ENCODE data around the gene OSBPL1A.

The OSBPL1A gene

DNA sequence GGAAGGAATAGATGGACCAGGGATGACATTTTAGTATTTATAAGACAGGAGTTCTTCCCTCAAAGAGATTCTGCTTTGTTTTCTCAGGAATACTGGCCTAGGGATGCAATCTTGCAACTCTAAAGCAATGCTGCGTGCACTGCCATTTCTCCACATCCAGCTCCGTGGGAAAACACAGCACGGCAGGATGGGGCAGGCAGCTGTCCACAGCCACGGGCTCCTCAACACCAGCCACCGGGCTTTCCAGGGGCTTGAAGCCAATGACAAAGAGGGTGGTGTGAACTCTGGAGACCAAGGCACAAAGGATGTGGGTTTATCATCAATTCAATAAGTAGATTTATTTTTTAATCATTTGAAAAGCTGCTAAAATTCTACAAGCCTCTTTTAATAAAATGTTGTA lies 209.5 kb downstream of the OSBPL1A start:
- Histone ChIP-seq H3K27ac (ENCODE audit: low read depth, low read length) (no peak overlapping the region), H3K27me3 (ENCODE audit: low read length) (no peaks in the 10 kb centered on the region), H3K4me2 (ENCODE audit: low read depth, low read length, poor library complexity, severe bottlenecking) (no peak overlapping the region)

DNA sequence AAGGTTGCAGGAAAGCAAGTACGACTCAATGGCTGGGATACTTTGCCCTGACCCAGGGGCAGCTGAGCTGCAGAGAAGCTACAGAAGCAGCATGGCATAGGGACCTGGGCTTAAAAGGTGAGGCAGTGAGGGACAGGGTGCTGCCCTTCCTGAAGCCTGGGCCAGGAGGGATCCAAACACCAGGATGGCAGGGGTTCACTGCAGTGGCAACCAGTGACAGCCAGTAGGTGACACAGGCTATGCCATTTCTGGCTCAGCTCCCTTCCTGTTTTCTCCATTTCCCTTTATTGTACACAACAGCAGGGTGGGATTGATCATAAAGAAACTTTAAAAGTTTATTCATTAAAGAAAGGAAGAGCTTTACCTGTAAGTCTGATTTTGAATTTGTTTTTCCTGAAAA lies 209.9 kb downstream of the OSBPL1A start:
- H2AFZ ChIP-seq (ENCODE audit: low read depth, low read length, severe bottlenecking): no peak overlapping the region
- H3K9ac ChIP-seq (ENCODE audit: low read length): no peak overlapping the region
- H3K27ac ChIP-seq (ENCODE audit: low read depth, low read length): no peak overlapping the region
- TF ChIP-seq, protein P1, sequence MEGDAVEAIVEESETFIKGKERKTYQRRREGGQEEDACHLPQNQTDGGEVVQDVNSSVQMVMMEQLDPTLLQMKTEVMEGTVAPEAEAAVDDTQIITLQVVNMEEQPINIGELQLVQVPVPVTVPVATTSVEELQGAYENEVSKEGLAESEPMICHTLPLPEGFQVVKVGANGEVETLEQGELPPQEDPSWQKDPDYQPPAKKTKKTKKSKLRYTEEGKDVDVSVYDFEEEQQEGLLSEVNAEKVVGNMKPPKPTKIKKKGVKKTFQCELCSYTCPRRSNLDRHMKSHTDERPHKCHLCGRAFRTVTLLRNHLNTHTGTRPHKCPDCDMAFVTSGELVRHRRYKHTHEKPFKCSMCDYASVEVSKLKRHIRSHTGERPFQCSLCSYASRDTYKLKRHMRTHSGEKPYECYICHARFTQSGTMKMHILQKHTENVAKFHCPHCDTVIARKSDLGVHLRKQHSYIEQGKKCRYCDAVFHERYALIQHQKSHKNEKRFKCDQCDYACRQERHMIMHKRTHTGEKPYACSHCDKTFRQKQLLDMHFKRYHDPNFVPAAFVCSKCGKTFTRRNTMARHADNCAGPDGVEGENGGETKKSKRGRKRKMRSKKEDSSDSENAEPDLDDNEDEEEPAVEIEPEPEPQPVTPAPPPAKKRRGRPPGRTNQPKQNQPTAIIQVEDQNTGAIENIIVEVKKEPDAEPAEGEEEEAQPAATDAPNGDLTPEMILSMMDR (IDR thresholded peaks at IDR 0.05; ENCODE audit: insufficient read depth, low read length, poor library complexity, severe bottlenecking): no peak
- no peak for TF ChIP-seq EZH2phosphoT487 (conservative IDR thresholded peaks at IDR 0.05; ENCODE audit: low read length)
- no peaks in the 10 kb centered on the region for H3F3A ChIP-seq (ENCODE audit: insufficient read depth)
- no peaks in the 10 kb centered on the region for H4K20me1 ChIP-seq (ENCODE audit: low read depth, low read length)
- H3K9me2 ChIP-seq (replicated peaks; ENCODE audit: insufficient read depth, low read length): no peaks in the 10 kb centered on the region
- H3K4me2 ChIP-seq (ENCODE audit: low read depth, low read length, poor library complexity, severe bottlenecking): no peak overlapping the region
- no peaks in the 10 kb centered on the region for H3K27me3 ChIP-seq (ENCODE audit: low read length)
- no peaks in the 10 kb centered on the region for H3K36me3 ChIP-seq (ENCODE audit: low read length)
- no peak overlapping the region for H3K4me3 ChIP-seq (ENCODE audit: insufficient read depth, low read length, poor library complexity, severe bottlenecking)
- no peaks in the 10 kb centered on the region for H3K79me2 ChIP-seq (ENCODE audit: insufficient read depth, low read length)
- no peaks in the 10 kb centered on the region for H3K9me3 ChIP-seq (ENCODE audit: insufficient read depth, low read length)

More for the DNA sequence above, 209.5 kb downstream of the OSBPL1A start:
- TF ChIP-seq, protein P1 (IDR thresholded peaks at IDR 0.05; ENCODE audit: insufficient read depth, low read length, poor library complexity, severe bottlenecking): no peak
- TF ChIP-seq EZH2phosphoT487 (conservative IDR thresholded peaks at IDR 0.05; ENCODE audit: low read length): no peak
- no peaks in the 10 kb centered on the region for H4K20me1 ChIP-seq (ENCODE audit: low read depth, low read length)
- H3K9ac ChIP-seq (ENCODE audit: low read length): no peak overlapping the region
- no peak overlapping the region for H3K4me3 ChIP-seq (ENCODE audit: insufficient read depth, low read length, poor library complexity, severe bottlenecking)
- no peaks in the 10 kb centered on the region for H3K36me3 ChIP-seq (ENCODE audit: low read length)
- H3K9me2 ChIP-seq (replicated peaks; ENCODE audit: insufficient read depth, low read length): no peaks in the 10 kb centered on the region
- H3F3A ChIP-seq (ENCODE audit: insufficient read depth): no peaks in the 10 kb centered on the region
- H3K9me3 ChIP-seq (ENCODE audit: insufficient read depth, low read length): no peaks in the 10 kb centered on the region
- no peak overlapping the region for H2AFZ ChIP-seq (ENCODE audit: low read depth, low read length, severe bottlenecking)
- no peaks in the 10 kb centered on the region for H3K79me2 ChIP-seq (ENCODE audit: insufficient read depth, low read length)

DNA sequence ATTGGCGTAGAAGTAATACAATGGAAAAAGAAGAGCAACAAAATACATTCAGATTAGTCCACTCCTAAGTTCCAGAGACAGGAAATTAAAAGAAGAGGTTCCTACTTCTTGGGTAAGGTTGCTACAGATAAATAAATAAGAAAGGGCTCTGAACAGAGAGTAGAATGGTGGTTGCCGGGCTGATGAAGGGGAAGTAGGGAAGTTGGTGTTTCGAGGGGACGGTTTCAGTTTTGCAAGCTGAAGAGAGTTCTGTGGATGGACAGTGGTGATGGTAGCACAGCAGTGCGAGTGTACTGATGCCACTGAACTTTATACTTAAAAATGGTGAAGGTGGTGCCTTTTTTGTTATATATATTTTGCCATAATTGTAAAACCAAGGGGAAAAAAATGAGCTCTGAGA lies 210.6 kb downstream of the OSBPL1A start:
- H3K4me3 ChIP-seq (ENCODE audit: insufficient read depth, low read length, poor library complexity, severe bottlenecking): no peak overlapping the region
- no peak overlapping the region for H3K9ac ChIP-seq (ENCODE audit: low read length)
- TF ChIP-seq, protein P1 (IDR thresholded peaks at IDR 0.05; ENCODE audit: insufficient read depth, low read length, poor library complexity, severe bottlenecking): no peak
- TF ChIP-seq EZH2phosphoT487 (conservative IDR thresholded peaks at IDR 0.05; ENCODE audit: low read length): no peak

More for the DNA sequence above, 210.6 kb downstream of the OSBPL1A start:
- no peaks in the 10 kb centered on the region for H3K9me2 ChIP-seq (replicated peaks; ENCODE audit: insufficient read depth, low read length)
- H3K27ac ChIP-seq (ENCODE audit: low read depth, low read length): no peak overlapping the region
- no peak overlapping the region for H3K4me2 ChIP-seq (ENCODE audit: low read depth, low read length, poor library complexity, severe bottlenecking)
- no peaks in the 10 kb centered on the region for H3K79me2 ChIP-seq (ENCODE audit: insufficient read depth, low read length)
- H3F3A ChIP-seq (ENCODE audit: insufficient read depth): no peaks in the 10 kb centered on the region
- H2AFZ ChIP-seq (ENCODE audit: low read depth, low read length, severe bottlenecking): no peak overlapping the region
- no peaks in the 10 kb centered on the region for H3K9me3 ChIP-seq (ENCODE audit: insufficient read depth, low read length)
- no peaks in the 10 kb centered on the region for H3K36me3 ChIP-seq (ENCODE audit: low read length)
- H4K20me1 ChIP-seq (ENCODE audit: low read depth, low read length): no peaks in the 10 kb centered on the region
- no peaks in the 10 kb centered on the region for H3K27me3 ChIP-seq (ENCODE audit: low read length)

Measured in SU-DHL-6 (cell line).